ENCODE measurements around the gene ERCC6L2. TPM values are rescaled to one million over a fixed set of nuclear protein-coding genes. Genes with fewer than 3 reads are reported as not detected.

The ERCC6L2 gene
- total and polyA plus RNA-seq, 9 of the 15 experiments (the other 6 are each of a cell fraction or from before 2014, with no cell fraction given): 7.8 to 42.8 (median 23.6) TPM

DNA sequence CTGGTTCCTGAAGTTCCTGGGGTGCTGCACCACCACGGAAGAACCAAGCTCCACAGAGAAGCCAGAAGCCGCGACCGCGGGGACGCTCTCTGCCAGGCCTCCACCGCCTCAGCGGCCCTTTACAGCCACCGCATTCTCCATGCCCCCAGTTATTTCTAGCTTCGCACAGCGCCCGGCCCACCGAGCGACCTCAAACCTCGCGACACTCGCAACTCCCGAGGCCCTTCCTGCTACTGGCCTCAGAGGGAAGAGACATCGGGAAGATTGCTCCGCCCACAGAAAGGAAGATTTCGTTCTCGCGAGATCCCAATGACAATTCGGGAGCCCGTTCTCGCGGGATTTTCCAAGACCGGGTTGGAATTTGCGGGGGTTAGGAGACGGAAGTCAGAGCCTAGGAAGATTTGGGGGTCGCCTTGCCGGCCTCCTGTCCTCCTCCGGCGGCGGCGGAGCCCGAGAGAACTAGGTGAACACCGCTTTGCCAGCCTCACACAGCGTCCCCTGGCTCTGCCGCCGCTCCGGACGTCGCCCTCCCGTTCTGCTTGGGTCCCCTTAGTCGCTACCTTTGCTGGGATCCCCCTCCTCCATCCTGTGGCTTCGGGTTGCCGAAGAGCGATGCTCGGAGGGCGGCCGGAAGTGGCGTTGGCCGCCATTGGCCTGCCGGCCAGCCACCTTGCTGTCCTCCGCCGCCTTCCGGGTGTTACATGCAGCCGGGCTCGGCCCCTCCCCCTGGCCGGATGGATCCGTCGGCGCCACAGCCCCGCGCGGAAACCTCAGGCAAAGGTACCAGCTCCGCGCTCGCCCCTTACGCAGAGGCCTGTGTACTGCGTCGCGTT, at the start of gene ERCC6L2 (continued):
- TF ChIP-seq ZFX (CRISPR knock-in tag; IDR thresholded peaks at IDR 0.05): peak; percentile 94
- TF ChIP-seq TAL1 (IDR thresholded peaks at IDR 0.05): no peak
- TF ChIP-seq, protein P1, sequence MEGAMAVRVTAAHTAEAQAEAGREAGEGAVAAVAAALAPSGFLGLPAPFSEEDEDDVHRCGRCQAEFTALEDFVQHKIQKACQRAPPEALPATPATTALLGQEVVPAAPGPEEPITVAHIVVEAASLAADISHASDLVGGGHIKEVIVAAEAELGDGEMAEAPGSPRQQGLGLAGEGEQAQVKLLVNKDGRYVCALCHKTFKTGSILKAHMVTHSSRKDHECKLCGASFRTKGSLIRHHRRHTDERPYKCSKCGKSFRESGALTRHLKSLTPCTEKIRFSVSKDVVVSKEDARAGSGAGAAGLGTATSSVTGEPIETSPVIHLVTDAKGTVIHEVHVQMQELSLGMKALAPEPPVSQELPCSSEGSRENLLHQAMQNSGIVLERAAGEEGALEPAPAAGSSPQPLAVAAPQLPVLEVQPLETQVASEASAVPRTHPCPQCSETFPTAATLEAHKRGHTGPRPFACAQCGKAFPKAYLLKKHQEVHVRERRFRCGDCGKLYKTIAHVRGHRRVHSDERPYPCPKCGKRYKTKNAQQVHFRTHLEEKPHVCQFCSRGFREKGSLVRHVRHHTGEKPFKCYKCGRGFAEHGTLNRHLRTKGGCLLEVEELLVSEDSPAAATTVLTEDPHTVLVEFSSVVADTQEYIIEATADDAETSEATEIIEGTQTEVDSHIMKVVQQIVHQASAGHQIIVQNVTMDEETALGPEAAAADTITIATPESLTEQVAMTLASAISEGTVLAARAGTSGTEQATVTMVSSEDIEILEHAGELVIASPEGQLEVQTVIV (CRISPR knock-in tag; IDR thresholded peaks at IDR 0.05; ENCODE audit: borderline replicate concordance): no peak
- peak; percentile 79 for TF ChIP-seq FIP1L1 (IDR thresholded peaks at IDR 0.05; ENCODE audit: low read depth, low read length, poor library complexity, severe bottlenecking)
- no peak for TF ChIP-seq DPF2 (IDR thresholded peaks at IDR 0.05)
- peak; percentile 87 for TF ChIP-seq CC2D1A (IDR thresholded peaks at IDR 0.05)
- TF ChIP-seq ZFP1 (CRISPR knock-in tag; IDR thresholded peaks at IDR 0.05): no peak
- no peak for TF ChIP-seq PYGO2 (tag; IDR thresholded peaks at IDR 0.05)
- TF ChIP-seq HMG20B (CRISPR knock-in tag; IDR thresholded peaks at IDR 0.05): no peak
- TF ChIP-seq ZNF3 (CRISPR knock-in tag; IDR thresholded peaks at IDR 0.05): no peak
- TF ChIP-seq, protein P2, sequence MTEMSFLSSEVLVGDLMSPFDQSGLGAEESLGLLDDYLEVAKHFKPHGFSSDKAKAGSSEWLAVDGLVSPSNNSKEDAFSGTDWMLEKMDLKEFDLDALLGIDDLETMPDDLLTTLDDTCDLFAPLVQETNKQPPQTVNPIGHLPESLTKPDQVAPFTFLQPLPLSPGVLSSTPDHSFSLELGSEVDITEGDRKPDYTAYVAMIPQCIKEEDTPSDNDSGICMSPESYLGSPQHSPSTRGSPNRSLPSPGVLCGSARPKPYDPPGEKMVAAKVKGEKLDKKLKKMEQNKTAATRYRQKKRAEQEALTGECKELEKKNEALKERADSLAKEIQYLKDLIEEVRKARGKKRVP (CRISPR knock-in tag; IDR thresholded peaks at IDR 0.05): 0 out of 2 replicates have a peak, but pooled peaks have one; percentile 36
- no peak for TF ChIP-seq SMARCE1 (IDR thresholded peaks at IDR 0.05)
- no peak for TF ChIP-seq KLF6 (CRISPR knock-in tag; IDR thresholded peaks at IDR 0.05; ENCODE audit: borderline replicate concordance)
- TF ChIP-seq TAF15 (IDR thresholded peaks at IDR 0.05; ENCODE audit: low read depth, low read length): no peak
- TF ChIP-seq, protein P3, sequence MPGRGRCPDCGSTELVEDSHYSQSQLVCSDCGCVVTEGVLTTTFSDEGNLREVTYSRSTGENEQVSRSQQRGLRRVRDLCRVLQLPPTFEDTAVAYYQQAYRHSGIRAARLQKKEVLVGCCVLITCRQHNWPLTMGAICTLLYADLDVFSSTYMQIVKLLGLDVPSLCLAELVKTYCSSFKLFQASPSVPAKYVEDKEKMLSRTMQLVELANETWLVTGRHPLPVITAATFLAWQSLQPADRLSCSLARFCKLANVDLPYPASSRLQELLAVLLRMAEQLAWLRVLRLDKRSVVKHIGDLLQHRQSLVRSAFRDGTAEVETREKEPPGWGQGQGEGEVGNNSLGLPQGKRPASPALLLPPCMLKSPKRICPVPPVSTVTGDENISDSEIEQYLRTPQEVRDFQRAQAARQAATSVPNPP (IDR thresholded peaks at IDR 0.05; ENCODE audit: borderline replicate concordance, insufficient read depth, insufficient read length): no peak
- TF ChIP-seq HDAC1 (IDR thresholded peaks at IDR 0.05): peak in 1 of 2 experiments; percentile 64; a peak in 1 of 4 replicates
- TF ChIP-seq, protein P4, sequence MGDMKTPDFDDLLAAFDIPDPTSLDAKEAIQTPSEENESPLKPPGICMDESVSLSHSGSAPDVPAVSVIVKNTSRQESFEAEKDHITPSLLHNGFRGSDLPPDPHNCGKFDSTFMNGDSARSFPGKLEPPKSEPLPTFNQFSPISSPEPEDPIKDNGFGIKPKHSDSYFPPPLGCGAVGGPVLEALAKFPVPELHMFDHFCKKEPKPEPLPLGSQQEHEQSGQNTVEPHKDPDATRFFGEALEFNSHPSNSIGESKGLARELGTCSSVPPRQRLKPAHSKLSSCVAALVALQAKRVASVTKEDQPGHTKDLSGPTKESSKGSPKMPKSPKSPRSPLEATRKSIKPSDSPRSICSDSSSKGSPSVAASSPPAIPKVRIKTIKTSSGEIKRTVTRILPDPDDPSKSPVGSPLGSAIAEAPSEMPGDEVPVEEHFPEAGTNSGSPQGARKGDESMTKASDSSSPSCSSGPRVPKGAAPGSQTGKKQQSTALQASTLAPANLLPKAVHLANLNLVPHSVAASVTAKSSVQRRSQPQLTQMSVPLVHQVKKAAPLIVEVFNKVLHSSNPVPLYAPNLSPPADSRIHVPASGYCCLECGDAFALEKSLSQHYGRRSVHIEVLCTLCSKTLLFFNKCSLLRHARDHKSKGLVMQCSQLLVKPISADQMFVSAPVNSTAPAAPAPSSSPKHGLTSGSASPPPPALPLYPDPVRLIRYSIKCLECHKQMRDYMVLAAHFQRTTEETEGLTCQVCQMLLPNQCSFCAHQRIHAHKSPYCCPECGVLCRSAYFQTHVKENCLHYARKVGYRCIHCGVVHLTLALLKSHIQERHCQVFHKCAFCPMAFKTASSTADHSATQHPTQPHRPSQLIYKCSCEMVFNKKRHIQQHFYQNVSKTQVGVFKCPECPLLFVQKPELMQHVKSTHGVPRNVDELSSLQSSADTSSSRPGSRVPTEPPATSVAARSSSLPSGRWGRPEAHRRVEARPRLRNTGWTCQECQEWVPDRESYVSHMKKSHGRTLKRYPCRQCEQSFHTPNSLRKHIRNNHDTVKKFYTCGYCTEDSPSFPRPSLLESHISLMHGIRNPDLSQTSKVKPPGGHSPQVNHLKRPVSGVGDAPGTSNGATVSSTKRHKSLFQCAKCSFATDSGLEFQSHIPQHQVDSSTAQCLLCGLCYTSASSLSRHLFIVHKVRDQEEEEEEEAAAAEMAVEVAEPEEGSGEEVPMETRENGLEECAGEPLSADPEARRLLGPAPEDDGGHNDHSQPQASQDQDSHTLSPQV (IDR thresholded peaks at IDR 0.05): no peak

Data from K562 (cell line).